Pulmonary artery endothelial cell (primary cell): ENCODE measurements around the gene ZBTB24. TPM values are rescaled to one million over a fixed set of nuclear protein-coding genes. Genes with fewer than 3 reads are reported as not detected.
"Not testable (repeated sequence)": the region's sequence is repeated elsewhere in the genome, so short reads cannot be mapped to it uniquely, and the experiment has no call there.

ENCODE experiments used
- DNase-seq: peaks from one replicate; pipeline ENCODE4 v3.0.0-alpha.2; 2011; ENCODE audit warnings: low read depth, low spot score
- total RNA-seq: library from RNA; depleted of rRNA; stranded (reverse); fragments of >200 nt; gene quantifications from 2 replicates; pipeline ENCODE4 v1.2.3, GENCODE V29; 2014

Gene ZBTB24
- total RNA-seq, 1 donor from 2014 or later: 6.8 TPM

DNA sequence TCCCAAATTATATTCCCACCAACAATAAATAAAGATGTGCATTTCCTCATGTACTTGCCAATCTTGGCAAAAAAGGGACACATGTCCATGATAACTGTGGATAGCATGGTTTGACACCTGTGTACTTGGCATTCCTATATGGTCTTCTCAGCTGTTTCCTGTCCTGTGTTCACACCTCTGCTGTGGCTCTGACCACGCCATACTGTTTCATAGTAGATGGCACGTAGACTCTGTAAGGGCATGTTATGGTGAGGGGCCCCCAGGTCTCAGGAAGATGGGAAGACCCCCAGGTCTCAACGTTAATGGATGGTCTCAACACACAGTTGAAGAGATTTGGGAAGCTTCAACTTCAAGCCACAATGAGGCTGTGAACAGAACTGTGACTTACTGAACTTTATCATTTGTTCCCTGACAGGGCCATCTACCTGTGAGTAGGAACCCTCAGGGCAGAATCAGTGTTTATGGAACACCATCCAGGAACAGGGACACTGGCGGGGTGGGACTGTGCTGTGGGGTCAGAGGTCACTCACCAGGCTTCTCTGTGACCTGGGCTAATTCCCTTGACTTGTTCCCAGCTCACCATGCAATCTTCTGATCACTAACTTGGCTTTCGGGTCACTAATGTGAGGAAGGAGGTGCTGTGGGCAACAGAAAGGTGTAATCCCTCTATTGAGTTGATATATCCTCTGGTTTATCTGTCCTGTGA, 11.8 kb downstream of the ZBTB24 start:
- no peak for DNase-seq

DNA sequence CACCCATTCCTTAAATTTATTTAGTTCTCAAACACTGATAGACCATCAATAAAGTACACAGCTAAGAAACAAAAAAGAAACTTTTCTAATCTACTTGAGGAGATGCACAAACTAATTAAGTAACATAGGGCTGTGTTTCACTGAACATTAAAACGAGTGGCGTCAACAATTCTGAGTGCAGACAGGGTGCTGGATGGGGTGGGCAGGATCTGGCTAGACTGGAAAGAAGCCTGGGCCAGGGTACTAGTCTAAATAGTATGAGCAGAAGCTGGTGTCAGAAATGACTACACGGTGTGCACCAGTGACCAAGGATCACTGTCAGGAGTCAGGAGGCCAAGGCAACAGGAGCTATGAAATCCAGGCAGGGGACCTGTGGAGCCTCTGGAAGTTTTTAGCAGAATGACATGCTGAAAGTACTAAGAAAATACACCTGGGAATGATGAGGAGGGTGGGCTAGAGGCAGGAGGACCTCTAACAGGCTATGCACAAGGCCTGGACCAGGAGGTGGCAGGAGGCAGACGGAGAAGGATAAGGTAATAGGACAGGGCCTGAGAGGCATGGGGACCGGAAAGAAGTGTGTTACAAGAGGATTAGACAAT, 13.3 kb downstream of the ZBTB24 start:
- DNase-seq: no peak

DNA sequence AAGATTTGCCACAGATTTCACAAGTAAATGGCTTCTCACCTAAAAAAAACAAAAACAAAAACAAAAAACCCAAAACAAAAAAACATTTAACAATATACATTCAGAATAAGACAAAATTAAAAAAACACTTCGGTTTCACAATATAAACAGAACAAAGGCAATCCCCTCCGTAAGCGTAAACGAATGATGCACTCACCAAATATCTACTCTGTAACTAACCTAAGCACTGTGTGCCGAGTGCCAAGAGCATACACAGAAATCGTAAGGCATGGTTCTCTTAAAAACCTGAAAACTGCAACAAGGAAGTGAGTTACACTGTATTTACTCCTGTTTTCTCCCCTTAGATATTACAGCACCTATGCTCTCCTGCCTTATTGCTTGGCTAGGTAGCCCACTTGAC, 15.3 kb downstream of the ZBTB24 start:
- DNase-seq: no peak

DNA sequence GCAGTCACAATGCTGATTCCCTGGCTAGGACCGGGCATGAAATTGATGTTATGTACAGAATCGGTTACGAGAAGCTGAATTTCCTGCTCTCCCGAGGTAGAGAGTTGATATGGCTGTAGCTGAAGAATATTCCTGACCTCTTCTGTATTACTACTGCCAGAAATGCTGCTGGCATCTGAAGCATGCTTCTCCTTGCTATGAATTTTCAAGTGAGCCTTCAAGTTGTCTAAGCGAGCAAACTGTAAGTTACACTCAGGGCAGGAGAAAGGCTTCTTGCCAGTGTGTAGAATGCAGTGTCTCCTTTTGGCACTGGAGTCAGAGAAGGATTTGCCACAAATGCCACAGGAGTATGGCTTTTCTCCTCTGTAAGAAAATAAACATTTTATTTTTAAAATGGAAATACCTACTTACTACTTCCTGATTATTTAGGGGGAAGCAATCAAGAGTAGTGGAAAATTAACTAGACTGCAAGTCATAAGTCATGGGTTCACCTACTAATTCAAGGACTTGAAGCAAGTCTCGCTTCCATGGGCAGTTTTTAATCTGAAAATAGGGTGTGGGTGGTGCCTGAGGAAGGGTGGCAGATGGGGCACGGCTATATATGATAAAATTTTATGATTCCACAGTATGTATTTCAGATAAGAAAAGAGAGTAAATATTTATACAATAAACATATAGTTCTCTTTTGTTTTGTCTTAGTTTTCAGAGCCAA, 16.7 kb downstream of the ZBTB24 start:
- DNase-seq: no peak

DNA sequence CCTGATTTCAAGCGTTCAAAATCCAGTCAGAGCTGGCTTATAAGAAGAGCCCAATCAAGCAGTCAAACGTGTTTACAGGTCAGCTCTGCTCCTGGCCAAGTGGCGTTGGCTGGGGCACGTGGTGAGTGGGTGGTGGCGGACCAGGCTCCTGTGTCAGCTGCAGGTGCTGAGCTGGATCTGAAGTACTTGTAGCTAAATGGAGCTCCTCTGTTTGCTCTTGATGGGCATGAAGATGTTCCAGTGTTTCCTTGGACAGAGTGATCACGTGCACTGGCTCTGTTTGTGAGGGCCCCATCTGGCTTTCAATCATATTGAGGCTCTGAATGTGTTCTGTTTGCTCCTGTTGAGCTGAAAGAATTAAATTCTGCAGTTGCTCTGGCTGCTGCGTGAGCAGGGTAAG, 17.2 kb downstream of the ZBTB24 start:
- no peak for DNase-seq

DNA sequence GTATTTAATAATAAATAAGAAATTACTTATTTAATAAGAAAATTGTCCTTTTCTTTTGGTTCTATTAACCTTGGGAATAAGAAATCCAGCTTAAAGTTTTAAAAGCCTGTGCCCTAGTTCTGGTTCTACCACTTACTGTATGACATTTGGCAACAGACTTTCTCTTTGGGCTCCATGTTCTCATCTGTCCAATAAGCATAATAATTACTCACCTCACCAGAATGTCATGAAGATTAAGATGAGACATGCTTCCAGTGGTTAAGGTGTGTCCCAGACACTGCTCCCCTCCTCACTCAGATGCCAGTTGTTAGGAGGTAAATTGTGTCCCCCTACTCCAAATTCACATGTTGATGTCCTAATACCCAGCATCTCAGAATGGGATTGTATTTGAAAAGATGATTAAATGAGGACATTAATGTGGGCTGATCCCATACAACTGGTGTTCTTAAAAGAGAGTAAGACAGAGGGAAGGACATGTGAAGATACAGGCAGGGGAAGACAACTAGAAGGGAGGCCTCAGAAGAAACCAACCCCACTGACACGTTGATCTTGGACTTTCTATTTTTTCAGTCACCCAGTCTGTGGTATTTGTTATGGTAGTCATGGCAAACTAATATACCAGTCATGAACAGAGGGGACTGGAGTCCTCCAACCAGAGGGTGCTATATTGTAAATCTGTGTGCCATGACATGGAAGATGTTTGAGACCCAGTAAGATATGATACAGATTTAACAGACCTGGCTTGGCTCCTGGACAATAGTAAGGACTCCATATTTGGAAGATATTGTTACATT, 21.1 kb downstream of the ZBTB24 start:
- no peak for DNase-seq

DNA sequence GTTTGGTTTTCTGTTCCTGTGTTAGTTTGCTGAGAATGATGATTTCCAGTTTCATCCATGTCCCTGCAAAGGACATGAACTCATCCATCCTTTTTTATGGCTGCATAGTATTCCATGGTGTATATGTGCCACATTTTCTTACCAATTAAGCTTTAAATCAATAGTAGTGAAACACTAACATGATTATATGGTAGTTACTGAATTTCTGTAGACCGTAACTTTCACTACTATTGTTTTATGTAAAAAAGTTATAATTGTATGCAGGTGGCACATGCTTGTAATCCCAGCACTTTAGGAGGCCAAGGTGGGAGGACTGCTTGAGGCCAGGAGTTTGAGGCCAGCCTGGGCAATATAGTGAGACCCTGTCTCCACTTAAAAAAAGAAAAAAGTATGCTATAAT, 21.8 kb downstream of the ZBTB24 start:
- DNase-seq: not testable (repeated sequence)

DNA sequence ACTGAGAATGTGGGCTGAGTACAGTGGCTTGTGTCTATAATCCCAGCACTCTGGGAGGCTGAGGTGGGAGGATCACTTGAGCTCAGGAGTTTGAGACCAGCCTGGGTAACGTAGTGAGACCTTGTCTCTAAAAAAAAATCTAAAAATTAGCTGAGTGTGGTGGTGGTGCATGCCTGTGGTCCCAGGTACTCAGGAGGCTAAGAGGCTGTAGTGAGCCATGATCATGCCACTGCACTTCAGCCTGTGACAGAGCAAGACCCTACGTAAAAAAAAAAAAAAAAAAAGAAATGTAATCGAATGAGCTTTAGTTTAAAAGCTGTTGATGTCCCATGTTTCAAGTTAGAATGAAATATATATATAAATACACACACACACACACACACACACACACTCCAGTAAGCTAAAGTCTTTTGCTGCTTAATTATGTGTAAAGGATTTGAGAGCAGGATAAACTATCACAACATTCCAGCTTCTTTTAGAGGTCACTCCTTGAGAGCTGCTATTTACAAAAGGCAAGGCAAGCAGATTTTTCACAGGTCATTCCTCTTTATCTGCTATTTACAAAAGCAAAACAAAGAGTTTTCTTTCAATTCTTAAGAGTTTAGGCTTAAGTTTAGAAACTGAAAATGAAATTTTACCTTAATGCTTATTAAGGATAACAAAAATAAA, 22.7 kb downstream of the ZBTB24 start:
- DNase-seq: no peak

DNA sequence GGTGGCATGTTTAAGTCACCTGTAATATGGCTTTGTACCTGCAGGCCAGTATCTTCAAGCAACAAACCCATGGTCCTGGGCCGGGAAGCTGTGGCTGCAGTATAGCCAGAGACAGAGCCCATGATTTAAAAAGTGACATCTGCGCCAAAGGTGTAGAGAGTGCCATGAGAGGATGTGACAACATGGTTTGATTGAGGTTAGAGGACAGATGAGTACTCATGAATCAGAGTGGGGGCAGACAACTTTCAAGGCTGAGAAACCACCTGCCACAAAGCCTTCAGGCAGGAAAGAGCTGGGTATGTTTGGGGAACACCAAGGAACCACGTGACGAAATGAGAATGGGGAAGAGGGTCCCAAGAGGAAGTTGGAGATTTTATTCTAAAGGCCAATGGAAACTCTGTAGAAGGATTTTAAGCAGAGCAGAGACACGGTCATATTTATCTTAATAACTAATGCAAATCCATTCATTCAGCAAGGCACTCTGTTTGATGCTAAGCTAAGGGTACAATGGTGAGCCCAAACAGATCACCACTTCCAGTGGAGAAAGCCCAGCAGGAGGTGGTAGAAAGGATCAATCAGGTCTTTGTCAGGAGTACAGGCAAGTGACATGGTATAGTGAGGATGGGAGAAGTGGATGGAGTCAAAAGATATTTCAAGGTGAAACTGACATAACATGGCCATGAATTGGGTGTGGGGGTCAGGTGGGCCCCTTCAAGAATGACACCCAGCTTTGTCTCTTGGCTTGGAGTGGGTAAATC, 24.1 kb downstream of the ZBTB24 start:
- DNase-seq: no peak

DNA sequence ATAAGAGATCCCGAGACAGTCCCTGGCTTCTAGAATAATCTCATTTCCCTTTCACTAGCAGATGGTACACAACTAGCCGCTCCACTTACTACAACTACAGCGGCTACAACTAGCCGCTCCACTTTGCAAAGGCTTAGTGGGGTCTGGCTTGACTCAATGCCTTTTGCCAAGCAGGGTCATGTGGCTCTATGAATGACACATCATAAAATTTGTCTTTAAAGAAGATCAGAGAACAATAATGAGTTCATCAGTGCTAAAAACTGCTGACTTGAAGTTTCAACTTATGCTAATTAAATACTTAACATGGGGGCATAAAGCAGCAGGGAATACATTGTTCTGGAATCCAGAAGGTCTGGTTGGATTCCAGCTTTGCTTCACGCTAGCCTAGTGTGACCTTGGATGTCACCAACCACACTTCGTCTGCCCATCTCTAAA, 25.4 kb downstream of the ZBTB24 start:
- no peak for DNase-seq

DNA sequence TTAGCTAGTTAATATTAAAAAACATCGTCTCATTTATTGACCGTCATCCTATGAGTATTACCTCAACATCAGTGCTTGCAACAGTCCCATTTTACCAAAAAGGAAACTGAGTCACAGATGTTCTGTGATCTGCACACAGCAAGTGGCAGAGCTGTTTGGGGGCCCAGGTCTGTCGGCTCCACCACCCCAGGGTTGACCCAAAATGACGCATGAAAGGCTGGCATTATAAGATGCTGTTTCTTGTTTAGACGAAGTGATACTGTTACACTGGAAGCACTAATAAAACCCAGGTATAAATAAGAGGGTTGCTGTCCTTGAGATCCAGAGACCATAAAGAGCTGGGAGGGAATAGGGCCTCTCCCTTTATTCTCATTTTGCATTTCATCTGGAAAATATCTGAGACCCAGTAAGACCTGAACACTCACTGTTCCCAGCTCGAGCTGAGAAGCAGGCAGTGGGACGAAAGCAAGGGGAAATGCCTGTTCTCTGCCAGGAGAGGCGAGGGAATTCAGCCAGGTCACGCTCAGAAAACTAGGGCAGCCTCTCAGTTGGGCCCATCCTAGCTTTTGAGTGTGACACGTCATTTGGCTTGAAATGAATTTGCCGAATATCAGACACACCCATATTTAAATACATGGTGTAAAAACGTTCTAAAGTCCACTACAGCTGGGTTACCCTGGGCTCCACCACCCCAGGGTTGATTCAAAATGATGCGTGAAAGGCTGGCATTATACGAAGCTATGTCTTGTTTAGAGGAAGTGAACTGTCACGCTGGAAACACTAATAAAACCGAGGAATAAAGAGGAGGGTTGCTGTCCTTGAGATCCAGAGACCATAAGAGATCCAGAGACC, 26.1 kb downstream of the ZBTB24 start:
- DNase-seq: no peak

DNA sequence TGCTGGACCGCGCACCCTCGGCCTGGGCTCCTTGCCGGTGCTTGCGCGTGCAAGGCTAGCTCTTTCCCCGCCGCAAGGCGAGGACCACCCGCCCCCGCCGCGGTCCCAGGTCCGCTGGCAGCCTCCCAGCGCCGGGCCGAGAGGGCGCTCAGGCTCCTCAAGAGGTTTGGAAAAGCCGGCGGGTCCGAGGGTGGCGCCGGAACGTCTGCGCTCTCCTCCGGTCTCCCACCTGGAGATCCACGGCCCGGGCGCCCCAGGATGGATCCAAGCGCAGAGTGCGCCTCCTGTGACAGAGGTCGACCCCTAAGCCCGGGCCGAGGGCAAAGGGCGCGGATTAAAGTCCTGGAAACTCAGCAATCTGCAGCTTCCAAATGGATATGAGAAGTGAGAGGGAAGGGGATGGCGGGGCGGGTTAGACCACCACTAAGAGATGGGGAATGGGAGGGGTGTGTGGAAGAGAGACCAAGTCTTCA, 26.9 kb downstream of the ZBTB24 start:
- DNase-seq: no peak

DNA sequence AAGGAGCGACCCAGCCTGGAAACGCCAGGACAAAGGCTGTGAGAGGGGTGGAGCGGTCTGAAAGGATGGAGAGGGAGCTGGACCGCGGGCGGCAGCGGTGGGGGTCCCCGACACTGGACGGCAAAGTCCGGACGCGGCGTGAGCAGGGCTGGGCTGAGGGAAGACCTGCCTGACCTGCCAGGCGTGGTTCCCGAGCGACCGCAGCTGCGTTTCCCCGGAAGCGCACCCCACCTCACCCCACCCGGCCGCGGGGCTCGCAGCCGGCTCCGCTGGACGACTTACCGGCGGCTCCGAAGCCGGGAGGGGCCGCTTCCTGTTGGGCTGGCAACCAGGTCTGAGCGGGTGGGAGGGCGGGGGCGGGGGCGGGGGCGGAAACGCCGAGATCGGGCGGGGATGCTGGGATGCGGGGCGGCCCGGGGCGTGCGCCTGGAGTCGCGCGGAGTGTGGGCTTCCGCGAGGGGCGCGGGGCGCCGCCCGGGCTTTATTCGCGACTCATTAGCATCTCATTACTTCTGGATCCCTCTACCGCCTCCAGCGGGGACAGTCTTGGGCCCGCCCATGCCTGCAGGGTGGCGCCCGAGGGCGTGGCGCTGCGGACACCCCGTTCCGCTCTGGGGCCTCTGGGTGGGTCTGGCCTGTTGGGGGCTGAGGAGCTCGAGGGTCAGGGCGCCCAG, 27.4 kb downstream of the ZBTB24 start, which contains the start of gene MICAL1:
Gene MICAL1, minus strand, starts transcription at position 336 of the 674 bp plus-strand sequence. CDS start 1,576 bp downstream, outside the sequence.
- no peak for DNase-seq

DNA sequence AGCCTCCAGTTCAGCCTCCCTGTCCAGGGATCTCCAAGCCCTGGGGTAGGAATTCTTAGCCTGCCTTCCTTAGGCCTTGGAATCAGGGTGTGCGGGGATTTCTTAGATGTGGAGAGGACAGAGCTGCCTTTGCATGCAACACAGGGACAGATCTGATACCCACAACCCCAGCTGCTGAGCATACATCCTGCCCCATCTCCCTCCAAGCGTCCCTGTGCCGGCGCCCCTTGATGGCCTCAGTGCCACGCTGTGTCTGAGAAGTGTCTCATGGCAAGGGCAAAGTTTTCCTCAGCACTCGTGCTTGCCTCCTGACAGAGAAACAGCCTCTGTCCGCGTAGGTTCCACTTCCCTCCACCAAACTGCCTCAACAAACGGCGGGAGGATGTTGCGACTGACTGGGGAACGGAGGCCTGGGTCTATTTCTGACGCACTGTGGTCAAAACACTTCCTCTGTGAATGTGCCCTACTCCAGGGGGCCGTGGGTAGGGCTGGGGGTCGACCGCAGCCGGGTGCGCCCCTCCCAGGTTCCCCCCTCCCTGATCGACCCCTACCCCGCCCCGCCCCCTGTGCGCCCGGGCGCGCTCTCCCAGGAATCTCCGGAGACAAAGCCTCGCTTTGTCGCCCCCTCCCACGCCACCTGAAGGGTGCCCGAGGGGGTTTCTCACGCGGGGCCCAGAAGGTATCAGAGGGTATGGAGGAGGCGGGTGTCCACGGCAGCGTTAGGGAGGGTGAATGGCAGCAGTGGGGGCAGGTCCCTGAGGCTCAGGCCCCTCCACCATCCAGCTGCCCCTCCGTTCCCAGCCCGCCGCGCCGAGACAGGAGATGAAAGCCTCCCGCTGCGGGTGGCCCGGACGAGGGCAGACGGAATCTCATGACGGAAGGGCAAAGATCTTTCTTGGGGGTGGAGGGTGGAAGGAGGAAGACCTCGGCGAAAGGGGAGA, 28.3 kb downstream of the ZBTB24 start:
- no peak for DNase-seq

DNA sequence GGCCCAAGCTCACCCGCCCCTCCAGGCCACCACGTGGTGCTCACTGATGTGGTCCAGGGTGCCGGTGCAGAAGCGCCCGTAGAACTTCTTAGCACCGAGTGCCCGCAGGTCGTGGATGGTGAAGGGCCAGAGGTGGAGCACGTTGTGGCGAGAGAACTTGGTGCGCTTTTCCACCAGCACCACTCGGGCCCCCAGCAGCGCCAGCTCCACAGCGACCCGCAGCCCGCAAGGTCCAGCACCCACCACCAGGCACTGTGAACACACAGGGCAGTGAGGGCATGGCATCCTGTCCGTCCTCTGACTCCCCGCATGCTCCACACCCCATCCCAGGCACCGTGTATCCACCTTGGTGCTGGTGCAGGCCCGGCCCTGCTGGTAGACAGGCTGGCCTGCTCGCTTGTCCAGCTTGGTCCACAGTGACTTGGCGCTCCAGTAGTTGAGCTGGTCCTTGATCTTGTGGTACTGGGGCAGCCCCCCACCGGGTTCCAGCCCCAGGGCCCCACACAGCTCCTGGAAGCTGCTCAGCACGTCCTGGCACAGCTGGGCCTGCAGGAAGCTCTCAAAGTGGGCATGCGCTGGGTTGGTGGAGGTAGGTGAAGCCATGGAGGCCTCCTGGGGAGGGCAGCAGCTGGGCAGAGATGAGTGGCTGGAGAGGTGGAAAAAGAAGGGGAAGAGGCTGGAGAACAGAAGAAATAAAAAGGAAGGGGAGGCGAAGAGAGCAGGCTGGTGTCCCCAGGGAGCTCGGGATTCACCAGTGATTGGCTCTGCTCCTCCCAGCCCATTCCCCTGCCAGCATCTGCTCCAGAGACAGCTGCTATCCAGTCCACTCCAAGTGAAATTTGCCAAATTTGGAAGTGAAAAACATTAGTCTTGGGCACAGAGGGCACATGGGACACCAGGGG, 29.2 kb downstream of the ZBTB24 start:
- DNase-seq: no peak

DNA sequence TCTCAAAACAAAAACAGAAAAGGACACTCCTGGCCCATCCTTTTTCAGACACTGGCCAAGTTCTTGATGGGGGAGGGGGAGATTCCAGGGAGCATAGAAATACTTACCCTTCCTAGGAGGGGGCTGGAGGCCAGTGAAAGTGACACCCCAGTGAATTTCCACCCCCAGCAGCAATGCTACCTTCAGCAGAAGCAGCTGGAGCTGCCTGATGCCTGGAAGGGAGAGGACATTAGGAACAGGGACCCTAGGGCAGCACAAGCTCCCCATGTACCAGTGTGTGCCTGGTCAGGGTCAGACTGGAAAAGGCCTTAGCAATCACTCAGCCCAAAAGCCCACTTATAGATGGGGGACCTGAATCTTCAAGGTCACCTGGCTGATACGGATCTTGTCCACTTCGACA, 29.9 kb downstream of the ZBTB24 start:
- no peak for DNase-seq

DNA sequence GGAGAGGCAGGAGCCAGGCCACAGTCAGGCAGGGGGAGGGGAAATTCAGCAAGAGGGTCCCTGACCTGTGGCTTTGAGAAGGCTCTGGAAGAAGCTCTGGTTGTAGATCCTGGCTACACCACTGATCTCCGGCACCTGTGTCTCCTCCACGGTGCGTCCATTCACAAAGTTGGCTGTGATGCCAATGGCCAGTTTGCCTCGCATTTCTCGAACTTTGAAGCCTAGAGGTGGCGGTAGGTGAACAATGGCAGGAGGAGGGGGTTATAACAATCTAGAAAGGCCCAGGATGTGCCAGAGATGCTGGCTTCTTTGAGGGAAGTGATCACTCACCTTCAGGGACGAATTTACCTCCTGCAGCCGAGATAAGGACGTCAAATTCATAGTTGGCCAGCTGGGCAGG, 30.8 kb downstream of the ZBTB24 start:
- DNase-seq: no peak
